Measurements from ENCODE around the gene CEACAM4. TPM values are rescaled to one million over a fixed set of nuclear protein-coding genes. Genes with fewer than 3 reads are reported as not detected.
A peak's percentile ranks its signal among the peaks of the same experiment; 100 is the strongest.

Gene CEACAM4
- total and polyA plus RNA-seq, 2 of the 8 experiments (the other 6 are each of a cell fraction or from before 2014, with no cell fraction given), result not detected

GRCh38 chr19:41597600-41598041, 29.3 kb downstream of the CEACAM4 start:
- H3K23ac ChIP-seq (ENCODE audit: insufficient read length), result no peak overlapping the region
- CTCF ChIA-PET (ENCODE audit: partially characterized antibody), result interaction anchor here (0.7 to 2.2 kb wide), 13 partner anchors 9 to 204 kb away, joined by 3 to 7 read pairs (median 4); no protein-coding TSS in a partner anchor

More at GRCh38 chr19:41597600-41598041, 29.3 kb downstream of the CEACAM4 start:
- H3K4ac ChIP-seq (replicated peaks; ENCODE audit: insufficient read length, low read depth, low read length), result no peak overlapping the region
- no peak overlapping the region for H3K9ac ChIP-seq (replicated peaks in 1 of 4; ENCODE audit: extremely low read depth in 1 of 4, low read depth in 3 of 4, low read length in 3 of 4)
- no peak overlapping the region for H3K14ac ChIP-seq (ENCODE audit: insufficient read length)
- DNase-seq (ENCODE audit: low read depth in 1 of 2, low spot score in 2 of 2), result peak in 1 of 2 experiments; percentile 76
- POLR2A ChIA-PET (ENCODE audit: partially characterized antibody), result no interaction called here
- H2BK20ac ChIP-seq (ENCODE audit: low read length), result no peak overlapping the region
- H3K4me1 ChIP-seq (replicated peaks in 1 of 4; ENCODE audit: control insufficient read depth in 3 of 4, insufficient read depth in 4 of 4, low read length in 3 of 4), result no peaks in the 10 kb centered on the region
- no peak overlapping the region for H4K5ac ChIP-seq (ENCODE audit: insufficient read length, low read depth, low read length)
- H4K20me1 ChIP-seq (replicated peaks in 1 of 2; ENCODE audit: control insufficient read depth in 1 of 2, insufficient read depth in 2 of 2, low read length in 2 of 2), result peaks cover 0 to 1% of the 10 kb centered on the region in 2 experiments
- H3K9me3 ChIP-seq (ENCODE audit: insufficient read depth in 2 of 2, low read depth in 1 of 2, low read length in 1 of 2), result peaks cover 20 to 33% of the 10 kb centered on the region in 2 experiments
- H2BK120ac ChIP-seq (replicated peaks; ENCODE audit: low read depth, low read length), result no peak overlapping the region
- no peak overlapping the region for H3K4me3 ChIP-seq (ENCODE audit: extremely low read depth in 1 of 4, insufficient read depth in 2 of 4, low read depth in 3 of 4, low read length in 4 of 4)
- H3K4me2 ChIP-seq (ENCODE audit: insufficient read depth in 1 of 2, low read depth in 2 of 2, low read length in 2 of 2), result no peak overlapping the region
- no peak overlapping the region for H4K91ac ChIP-seq (replicated peaks; ENCODE audit: insufficient read length, low read length)
- H3K18ac ChIP-seq (ENCODE audit: extremely low read depth, low read length), result no peak overlapping the region
- no peak overlapping the region for H2BK12ac ChIP-seq (ENCODE audit: low read depth, low read length)
- TF ChIP-seq RAD21 (IDR thresholded peaks at IDR 0.05 in 1 of 2, conservative IDR thresholded peaks at IDR 0.05 in 1 of 2; ENCODE audit: low read depth in 2 of 2, low read length in 2 of 2), result peak; percentile 43 to 60
- TF ChIP-seq TAF1 (IDR thresholded peaks at IDR 0.05; ENCODE audit: low read depth, low read length), result no peak
- TF ChIP-seq CTCF (IDR thresholded peaks at IDR 0.05; ENCODE audit: control extremely low read depth in 1 of 3, insufficient read depth in 1 of 3, low read depth in 1 of 3, low read length in 3 of 3), result peak; percentile 52 to 92 (median 72)
- no peak overlapping the region for H2AFZ ChIP-seq (ENCODE audit: low read length)
- no peak overlapping the region for H4K8ac ChIP-seq (ENCODE audit: extremely low read depth, insufficient read depth, low read length)
- H2BK5ac ChIP-seq (ENCODE audit: low read depth, low read length), result no peak overlapping the region
- no peaks in the 10 kb centered on the region for H3K79me1 ChIP-seq (ENCODE audit: low read depth, low read length)
- H3K27ac ChIP-seq (ENCODE audit: low read depth, low read length), result no peak overlapping the region
- FAIRE-seq, result peak; percentile 77
- WGBS, 2 experiments (ENCODE audit: extremely low coverage in 1 of 2, insufficient coverage in 1 of 2, insufficient read length in 1 of 2, insufficient replicate concordance in 2 of 2, low coverage in 1 of 2, low lambda C conversion rate in 2 of 2, missing lambda C conversion rate in 1 of 2), result 35% methylated on average over 10 of the region's 10 CpGs; no CpG with 5 or more reads in 1 of the 2 experiments
- H2BK15ac ChIP-seq (ENCODE audit: low read length), result no peak overlapping the region
- no peaks in the 10 kb centered on the region for H3K79me2 ChIP-seq (ENCODE audit: control insufficient read depth in 1 of 2, insufficient read depth in 2 of 2, low read length in 2 of 2)
- no peak overlapping the region for H2AK5ac ChIP-seq (ENCODE audit: low read depth, low read length)
- H3K56ac ChIP-seq (replicated peaks; ENCODE audit: insufficient read length, low read depth, low read length), result no peak overlapping the region
- no peaks in the 10 kb centered on the region for H3K27me3 ChIP-seq (replicated peaks in 1 of 4; ENCODE audit: control insufficient read depth in 3 of 4, extremely low read depth in 1 of 4, insufficient read depth in 3 of 4, low read length in 3 of 4)
- no peaks in the 10 kb centered on the region for H3K36me3 ChIP-seq (ENCODE audit: control insufficient read depth in 2 of 4, insufficient read depth in 4 of 4, low read length in 3 of 4)
- no peaks in the 10 kb centered on the region for H3K23me2 ChIP-seq (ENCODE audit: low read depth, low read length)
